EL (cell line): ENCODE results near the gene CCDC174.

Source experiments
- DNase-seq: peaks from one replicate; pipeline ENCODE4 v3.0.0-alpha.2; 2016

The CCDC174 gene

GRCh38 chr3:14703791-14704190 is 52.2 kb downstream of the CCDC174 start:
- DNase-seq, result no peak

DNA sequence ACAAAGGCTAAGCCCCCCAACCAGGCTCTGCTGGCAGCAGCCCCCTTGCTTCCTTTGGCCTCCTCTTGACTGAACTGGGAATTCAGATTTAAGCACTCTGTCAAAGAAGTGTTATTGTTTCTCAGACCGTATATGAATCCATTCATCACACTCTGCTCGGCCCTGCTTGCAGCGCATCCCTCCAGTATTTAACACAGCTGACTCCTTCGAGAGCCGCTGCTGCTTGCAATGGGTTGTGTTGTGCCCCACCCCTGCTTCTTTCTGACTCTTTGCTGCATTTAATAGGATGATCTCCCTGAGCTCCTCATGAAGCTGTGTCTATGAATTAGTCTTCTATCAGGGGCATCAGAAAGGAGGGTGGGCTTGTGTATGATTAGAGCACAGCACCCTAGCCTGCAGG is 54.5 kb downstream of the CCDC174 start:
- no peak for DNase-seq

DNA sequence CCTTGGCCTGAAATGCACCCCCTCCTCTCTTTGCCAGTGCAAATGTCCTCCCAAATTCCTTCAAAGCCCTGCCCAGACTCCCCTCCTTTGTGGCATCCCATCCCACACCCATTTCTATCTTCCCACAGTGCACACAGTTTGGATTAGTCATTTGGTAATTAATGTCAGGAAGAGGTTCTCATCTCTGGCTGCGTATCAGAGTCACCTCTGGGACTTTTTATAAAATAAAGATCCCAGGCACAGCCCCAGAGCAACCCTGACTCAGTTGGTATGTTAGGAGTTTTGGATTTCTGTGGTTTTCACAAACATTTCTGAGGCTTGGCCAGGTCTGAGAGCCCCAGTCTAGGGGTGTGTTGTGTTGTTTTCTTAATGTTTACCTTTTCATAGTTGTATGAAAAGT is 65.0 kb downstream of the CCDC174 start:
- DNase-seq, result peak; percentile 45

DNA sequence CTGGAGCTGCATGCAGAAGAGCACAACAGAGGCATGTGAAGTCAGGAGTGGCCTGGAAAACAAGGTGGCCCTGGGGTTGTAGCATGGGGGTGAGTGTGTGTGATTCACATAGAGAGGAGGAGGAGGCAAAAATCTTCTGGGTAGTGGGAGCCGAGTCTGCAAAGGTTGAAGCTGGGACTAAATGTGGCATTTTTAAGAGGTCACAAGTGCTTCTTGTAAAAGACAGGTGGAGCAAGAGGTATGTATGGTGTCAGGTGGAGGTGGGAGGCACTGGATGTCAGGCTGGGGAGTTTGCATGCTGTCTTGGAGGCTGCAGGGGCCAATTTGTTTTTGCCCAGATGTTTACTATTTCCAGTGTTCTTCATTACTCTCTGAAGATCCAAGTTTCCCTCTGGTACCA is 65.7 kb downstream of the CCDC174 start:
- DNase-seq, result no peak

DNA sequence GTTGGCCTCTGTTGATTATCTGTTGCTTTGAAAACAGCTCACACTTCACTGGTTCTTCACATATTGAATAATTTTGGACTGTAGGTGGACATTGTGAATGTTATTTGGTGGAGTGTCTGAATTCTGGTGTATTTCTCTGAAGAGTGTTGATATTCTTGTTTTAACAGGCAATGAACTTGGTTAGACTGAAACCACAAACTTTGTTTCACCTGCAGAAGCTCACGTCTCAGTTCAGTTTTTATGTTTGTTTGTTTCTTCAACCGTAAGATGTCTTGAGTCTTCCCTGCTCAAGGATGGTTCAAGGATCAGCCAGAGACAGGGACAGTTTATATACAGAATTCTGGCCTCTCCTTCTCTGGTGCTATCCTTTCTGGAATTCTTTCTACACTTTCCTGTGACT is 67.0 kb downstream of the CCDC174 start:
- no peak for DNase-seq

DNA sequence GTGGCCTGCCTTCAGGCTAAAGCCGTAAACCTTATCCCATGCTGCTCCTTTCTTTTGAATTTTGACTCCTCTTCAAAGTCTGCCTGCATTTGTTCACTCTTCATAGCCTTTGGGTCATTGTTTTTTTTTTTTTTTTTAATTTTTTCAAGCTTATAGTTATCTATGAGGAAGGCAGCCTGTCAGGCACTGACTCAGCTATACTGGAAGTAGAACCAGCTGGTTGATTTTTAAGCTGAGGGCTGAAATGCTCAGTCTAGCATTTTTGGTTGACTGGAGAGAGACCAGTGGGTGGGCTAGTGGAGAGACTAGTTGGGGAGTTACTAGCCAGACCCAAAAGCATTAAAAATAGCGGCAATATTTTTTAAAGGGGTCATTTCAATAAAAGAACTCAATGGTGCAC is 67.4 kb downstream of the CCDC174 start:
- no peak for DNase-seq

DNA sequence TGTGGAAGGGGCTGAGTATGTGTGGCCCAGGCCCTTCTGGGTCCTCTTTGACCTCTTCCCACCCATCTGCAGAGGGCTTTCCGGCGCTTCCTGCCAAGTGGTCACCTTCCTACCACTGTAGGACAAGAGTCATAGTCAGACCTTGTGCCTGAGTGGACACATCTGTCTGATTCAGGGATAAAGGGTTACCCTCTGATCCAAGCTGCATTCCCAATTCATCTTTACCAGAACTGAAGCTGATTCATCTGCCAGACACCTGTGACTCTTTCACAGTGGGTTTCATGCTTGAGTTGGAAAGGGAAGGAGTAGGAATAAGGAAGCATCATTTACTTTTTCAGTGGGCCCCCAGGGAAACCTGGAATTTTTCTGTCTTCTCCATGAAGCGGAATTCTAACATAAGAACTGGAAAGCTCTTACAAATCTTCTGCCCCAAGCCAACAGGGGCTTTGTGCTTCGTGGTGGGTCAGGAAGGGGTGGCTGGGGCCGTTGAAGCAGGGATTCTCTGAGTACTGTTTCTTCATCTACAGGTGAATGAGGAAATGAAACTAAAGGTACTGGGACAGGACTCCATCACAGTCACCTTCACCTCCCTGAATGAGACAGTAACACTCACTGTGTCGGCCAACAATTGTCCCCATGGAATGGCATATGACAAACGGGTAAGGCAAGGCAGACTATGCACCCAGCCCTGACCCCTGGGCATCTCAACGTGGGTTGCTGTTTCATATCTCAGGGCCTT is 69.7 kb downstream of the CCDC174 start:
- no peak for DNase-seq
